ENCODE measurements around the gene RAP1GDS1. TPM values are rescaled to one million over a fixed set of nuclear protein-coding genes. Genes with fewer than 3 reads are reported as not detected.

The RAP1GDS1 gene
- total and polyA plus RNA-seq, 2 of the 4 experiments (the other 2 are of a cell fraction), result 29.0 to 85.1 TPM

GRCh38 chr4:98222306-98222705 lies 38.9 kb upstream of the RAP1GDS1 start:
- Histone ChIP-seq H3K9ac (ENCODE audit: low read depth, low read length) (no peak overlapping the region), H3K4ac (ENCODE audit: low read depth, low read length) (no peak overlapping the region), H3K4me3 (ENCODE audit: insufficient read depth, low read depth, low read length) (no peak overlapping the region), H2BK15ac (ENCODE audit: low read depth, low read length) (no peak overlapping the region), H3K27ac (ENCODE audit: insufficient read depth, low read length) (no peak overlapping the region), H3K18ac (ENCODE audit: low read depth, low read length) (no peak overlapping the region), H3K4me2 (ENCODE audit: low read depth, low read length) (no peak overlapping the region), H2BK5ac (ENCODE audit: low read depth, low read length, poor library complexity, severe bottlenecking) (no peak overlapping the region), H4K5ac (ENCODE audit: low read depth, low read length) (no peak overlapping the region), H3K23ac (ENCODE audit: low read depth, low read length) (no peak overlapping the region), H2BK120ac (ENCODE audit: low read depth, low read length) (no peak overlapping the region), H3K4me1 (ENCODE audit: control insufficient read depth, insufficient read depth, low read length) (no peaks in the 10 kb centered on the region), H3K36me3 (ENCODE audit: control insufficient read depth, insufficient read depth, low read length) (no peaks in the 10 kb centered on the region), H4K20me1 (ENCODE audit: insufficient read depth, low read length) (no peaks in the 10 kb centered on the region), H3K56ac (ENCODE audit: extremely low read depth, insufficient read depth, low read length) (no peak overlapping the region), H3K27me3 (ENCODE audit: control insufficient read depth, insufficient read depth, low read length) (no peaks in the 10 kb centered on the region), H3K79me1 (ENCODE audit: low read depth in 1 of 2, low read length in 2 of 2) (no peaks in the 10 kb centered on the region), H3K14ac (replicated peaks; ENCODE audit: low read depth, low read length) (no peak overlapping the region), H2BK20ac (ENCODE audit: low read depth, low read length) (no peak overlapping the region), H4K91ac (ENCODE audit: insufficient read depth, low read depth, low read length) (no peak overlapping the region), H3K9me1 (ENCODE audit: insufficient read depth, low read length) (no peaks in the 10 kb centered on the region), H2AK9ac (replicated peaks; ENCODE audit: low read depth, low read length, poor library complexity) (no peak overlapping the region), H2AFZ (replicated peaks; ENCODE audit: low read length, poor library complexity) (no peak overlapping the region), H2AK5ac (ENCODE audit: low read depth, low read length) (no peak overlapping the region), H3K9me3 (ENCODE audit: control insufficient read depth, insufficient read depth, low read length) (no peaks in the 10 kb centered on the region), H4K8ac (ENCODE audit: low read depth in 2 of 2, low read length in 2 of 2) (no peak overlapping the region)
- no peak for TF ChIP-seq SMC3 (IDR thresholded peaks at IDR 0.05; ENCODE audit: low read depth, low read length)
- TF ChIP-seq RCOR1 (IDR thresholded peaks at IDR 0.05; ENCODE audit: insufficient replicate concordance, low read length), result no peak
- TF ChIP-seq USF2 (IDR thresholded peaks at IDR 0.05; ENCODE audit: low read depth, low read length), result no peak
- no peak for TF ChIP-seq CHD1 (IDR thresholded peaks at IDR 0.05; ENCODE audit: low read depth, low read length)
- TF ChIP-seq RAD21 (IDR thresholded peaks at IDR 0.05; ENCODE audit: low read length), result no peak
- TF ChIP-seq BHLHE40 (IDR thresholded peaks at IDR 0.05; ENCODE audit: low read depth, low read length), result no peak
- TF ChIP-seq FOS (IDR thresholded peaks at IDR 0.05; ENCODE audit: low read depth, low read length), result no peak
- no peak for TF ChIP-seq MAFK (IDR thresholded peaks at IDR 0.05; ENCODE audit: low read depth, low read length)
- no peak for TF ChIP-seq CEBPB (IDR thresholded peaks at IDR 0.05; ENCODE audit: low read depth, low read length)
- TF ChIP-seq POLR2A (IDR thresholded peaks at IDR 0.05; ENCODE audit: low read depth, low read length), result no peak
- TF ChIP-seq CTCF (conservative IDR thresholded peaks at IDR 0.05; ENCODE audit: low read depth, low read length), result no peak
- TF ChIP-seq NFE2L2 (IDR thresholded peaks at IDR 0.05; ENCODE audit: low read depth, low read length), result no peak
- TF ChIP-seq ELK1 (IDR thresholded peaks at IDR 0.05; ENCODE audit: borderline replicate concordance, low read depth, low read length), result no peak
- TF ChIP-seq MXI1 (IDR thresholded peaks at IDR 0.05; ENCODE audit: borderline replicate concordance, low read depth, low read length), result no peak
- TF ChIP-seq RFX5 (IDR thresholded peaks at IDR 0.05; ENCODE audit: low read depth, low read length), result no peak
- no peak for TF ChIP-seq MAZ (IDR thresholded peaks at IDR 0.05; ENCODE audit: borderline replicate concordance, low read depth, low read length)
- DNase-seq, result no peak
- ATAC-seq (ENCODE audit: low read depth), result no peak
- ChIA-PET POLR2A (ENCODE audit: unreplicated experiment) (no interaction called here), CTCF (no interaction called here)
- no TSS peak for BruUV-seq (replicated peaks)
- intact Hi-C loops (cut with micrococcal nuclease), result no loop called here
- dilution Hi-C loops (cut with HindIII; ENCODE audit: low sequenced_read_pairs, unreplicated experiment), result no loop called here
- in situ Hi-C loops (cut with MboI; ENCODE audit: low sequenced_read_pairs), result no loop called here
- WGBS, 2 experiments (ENCODE audit: extremely low coverage in 2 of 2, insufficient read length in 1 of 2), result no CpG with 5 or more reads among the region's 2 CpGs

All from IMR-90 (cell line).